GM12891 (cell line): ENCODE measurements around the gene ZNF146.

Experiments used
- POLR2A ChIP-seq: IDR thresholded peaks from 2 replicates; pipeline ENCODE4 v1.6.1; 2011; ENCODE audit warnings: low read depth, low read length, control low read depth
- POLR2AphosphoS5 ChIP-seq: IDR thresholded peaks from 2 replicates; pipeline ENCODE4 v1.6.1; 2011; ENCODE audit warnings: low read depth, low read length, control low read depth
- POU2F2 ChIP-seq: IDR thresholded peaks from 2 replicates; pipeline ENCODE4 v1.6.1; 2011; ENCODE audit warnings: low read depth, mild to moderate bottlenecking, control low read depth, low read length, moderate library complexity
- SPI1 ChIP-seq: IDR thresholded peaks from 2 replicates; pipeline ENCODE4 v1.6.1; 2011; ENCODE audit warnings: low read depth, low read length, control low read depth

DNA sequence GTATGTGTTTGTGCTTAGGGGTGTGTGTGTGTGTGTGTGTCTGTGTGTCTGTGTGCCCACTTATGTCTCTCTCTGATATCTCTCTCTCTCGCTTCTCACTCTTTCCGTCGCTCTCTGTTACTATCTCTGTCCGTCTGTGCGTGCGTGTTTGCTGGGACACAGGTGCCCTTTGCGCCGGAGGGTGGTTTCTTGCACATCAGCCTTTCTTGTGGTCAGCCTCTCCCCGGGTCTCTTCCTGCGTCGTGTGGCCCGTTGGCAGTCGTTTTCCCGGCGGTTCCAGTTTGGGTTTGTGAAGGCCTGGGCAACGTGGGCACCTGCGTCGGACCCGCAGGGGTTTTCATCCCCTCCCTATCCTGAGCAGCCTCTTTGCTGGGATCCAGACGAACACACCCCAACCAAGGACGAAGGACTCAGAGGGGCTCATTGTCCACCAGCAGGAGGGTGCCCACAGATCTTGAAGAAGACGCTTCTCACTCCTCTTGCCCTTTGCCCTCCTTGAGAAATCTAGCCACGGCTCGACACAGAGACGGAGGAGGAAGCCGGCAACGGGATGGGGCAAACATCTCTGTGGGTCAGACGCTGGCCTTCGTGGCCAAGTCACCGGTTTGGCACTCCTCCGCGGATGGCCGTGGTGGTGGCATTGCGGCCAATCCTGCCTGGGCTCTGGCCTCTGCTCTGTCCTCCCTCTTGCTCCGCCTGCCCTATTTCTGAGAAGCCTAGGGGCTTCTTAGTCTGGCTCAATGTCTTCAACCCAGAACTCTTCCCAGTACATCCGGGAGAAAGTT is 52.3 kb downstream of the ZNF146 start:
- TF ChIP-seq POLR2A (no peak), SPI1 (no peak), POU2F2 (no peak), POLR2AphosphoS5 (no peak)
